ENCODE measurements around the gene ARHGAP24. TPM values are rescaled to one million over a fixed set of nuclear protein-coding genes. Genes with fewer than 3 reads are reported as not detected.

ARHGAP24 gene
- total RNA-seq, 1 experiment from 2014 or later: 17.4 TPM

- ATAC-seq (no peak), DNase-seq (ENCODE audit: low read depth, low spot score) (no peak)
- no TSS peak for BruUV-seq (replicated peaks)
- ChIA-PET CTCF (interaction anchor here (0.6 kb wide), 1 partner anchor 440 kb away, joined by 6 read pairs; no protein-coding TSS in a partner anchor), POLR2A (no interaction called here)
- Histone ChIP-seq H3K27me3 (ENCODE audit: control insufficient read depth, insufficient read depth, low read length) (no peaks in the 10 kb centered on the region), H3K36me3 (ENCODE audit: control insufficient read depth, insufficient read depth, low read length) (no peaks in the 10 kb centered on the region), H3K4me3 (ENCODE audit: low read depth in 2 of 2, low read length in 2 of 2) (no peak overlapping the region), H3K9me3 (ENCODE audit: control insufficient read depth, insufficient read depth, low read depth, low read length) (no peaks in the 10 kb centered on the region), H3K27ac (ENCODE audit: low read length) (no peak overlapping the region), H3K4me1 (ENCODE audit: control insufficient read depth, insufficient read depth, low read length) (peaks cover 2% of the 10 kb centered on the region; the same call in 1 of the 2 replicates)
- intact Hi-C loops (cut with micrococcal nuclease; ENCODE audit: unreplicated experiment): no loop called here
- in situ Hi-C loops (cut with HindIII; ENCODE audit: low pct_unique_long_range_greater_than_20kb, low sequenced_read_pairs): no loop called here
- TF ChIP-seq POLR2AphosphoS5 (IDR thresholded peaks at IDR 0.05; ENCODE audit: low read depth, low read length): no peak
- TF ChIP-seq, protein P1, sequence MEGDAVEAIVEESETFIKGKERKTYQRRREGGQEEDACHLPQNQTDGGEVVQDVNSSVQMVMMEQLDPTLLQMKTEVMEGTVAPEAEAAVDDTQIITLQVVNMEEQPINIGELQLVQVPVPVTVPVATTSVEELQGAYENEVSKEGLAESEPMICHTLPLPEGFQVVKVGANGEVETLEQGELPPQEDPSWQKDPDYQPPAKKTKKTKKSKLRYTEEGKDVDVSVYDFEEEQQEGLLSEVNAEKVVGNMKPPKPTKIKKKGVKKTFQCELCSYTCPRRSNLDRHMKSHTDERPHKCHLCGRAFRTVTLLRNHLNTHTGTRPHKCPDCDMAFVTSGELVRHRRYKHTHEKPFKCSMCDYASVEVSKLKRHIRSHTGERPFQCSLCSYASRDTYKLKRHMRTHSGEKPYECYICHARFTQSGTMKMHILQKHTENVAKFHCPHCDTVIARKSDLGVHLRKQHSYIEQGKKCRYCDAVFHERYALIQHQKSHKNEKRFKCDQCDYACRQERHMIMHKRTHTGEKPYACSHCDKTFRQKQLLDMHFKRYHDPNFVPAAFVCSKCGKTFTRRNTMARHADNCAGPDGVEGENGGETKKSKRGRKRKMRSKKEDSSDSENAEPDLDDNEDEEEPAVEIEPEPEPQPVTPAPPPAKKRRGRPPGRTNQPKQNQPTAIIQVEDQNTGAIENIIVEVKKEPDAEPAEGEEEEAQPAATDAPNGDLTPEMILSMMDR (IDR thresholded peaks at IDR 0.05): no peak
- TF ChIP-seq SIN3A (IDR thresholded peaks at IDR 0.05; ENCODE audit: borderline replicate concordance, insufficient read depth, low read depth, low read length): no peak
- TF ChIP-seq TCF7L2 (IDR thresholded peaks at IDR 0.05; ENCODE audit: low read depth, low read length): no peak
- TF ChIP-seq REST (IDR thresholded peaks at IDR 0.05; ENCODE audit: insufficient read depth in 1 of 2, low read depth in 2 of 2, low read length in 1 of 2): no peak
Observed at GRCh38 chr4:85865256-85865655, 390.3 kb downstream of the ARHGAP24 start.

- ChIA-PET POLR2A (no interaction called here), CTCF (no interaction called here)
- H3K4me3 ChIP-seq (ENCODE audit: low read depth in 2 of 2, low read length in 2 of 2): no peak overlapping the region
- in situ Hi-C loops (cut with HindIII; ENCODE audit: low pct_unique_long_range_greater_than_20kb, low sequenced_read_pairs): no loop called here
- intact Hi-C loops (cut with micrococcal nuclease; ENCODE audit: unreplicated experiment): no loop called here
- no peak for DNase-seq (ENCODE audit: low read depth, low spot score)
- H3K4me1 ChIP-seq (ENCODE audit: control insufficient read depth, insufficient read depth, low read length): peaks cover 2% of the 10 kb centered on the region; the same call in 1 of the 2 replicates
- H3K9me3 ChIP-seq (ENCODE audit: control insufficient read depth, insufficient read depth, low read depth, low read length): no peaks in the 10 kb centered on the region
- BruUV-seq (replicated peaks): no TSS peak
- no peaks in the 10 kb centered on the region for H3K36me3 ChIP-seq (ENCODE audit: control insufficient read depth, insufficient read depth, low read length)
- ATAC-seq: no peak
- no peaks in the 10 kb centered on the region for H3K27me3 ChIP-seq (ENCODE audit: control insufficient read depth, insufficient read depth, low read length)
- H3K27ac ChIP-seq (ENCODE audit: low read length): no peak overlapping the region
- TF ChIP-seq POLR2AphosphoS5 (IDR thresholded peaks at IDR 0.05; ENCODE audit: low read depth, low read length): no peak
- TF ChIP-seq, protein P1 (IDR thresholded peaks at IDR 0.05): no peak
- TF ChIP-seq REST (IDR thresholded peaks at IDR 0.05; ENCODE audit: insufficient read depth in 1 of 2, low read depth in 2 of 2, low read length in 1 of 2): no peak
- no peak for TF ChIP-seq SIN3A (IDR thresholded peaks at IDR 0.05; ENCODE audit: borderline replicate concordance, insufficient read depth, low read depth, low read length)
- TF ChIP-seq TCF7L2 (IDR thresholded peaks at IDR 0.05; ENCODE audit: low read depth, low read length): no peak
Observed at GRCh38 chr4:85866508-85866907, 391.6 kb downstream of the ARHGAP24 start.
